DMS 273 treated with DMSO at 0.1 percent for 48 hours (cell line): ENCODE data around the gene ASIC4.

Experiments
- DNase-seq: peaks from one replicate; lab custom pipeline; 2025; lab: John Stamatoyannopoulos, UW

Gene ASIC4

GRCh38 chr2:219514836-219515235 is 554 bp downstream of the ASIC4 start:
- DNase-seq, result no peak

GRCh38 chr2:219515874-219516629 is 1.8 kb downstream of the ASIC4 start:
- DNase-seq, result no peak

- no peak for DNase-seq
Measured at GRCh38 chr2:219516888-219517287, 2.6 kb downstream of the ASIC4 start.

GRCh38 chr2:219517954-219518778 is 3.9 kb downstream of the ASIC4 start:
- DNase-seq, result peak; percentile 44

- DNase-seq, result no peak
Measured at GRCh38 chr2:219519526-219519916, 5.2 kb downstream of the ASIC4 start.

- DNase-seq, result no peak
Measured at GRCh38 chr2:219520079-219520478, 5.8 kb downstream of the ASIC4 start.

- DNase-seq, result no peak
Measured at GRCh38 chr2:219521066-219521880, 7.0 kb downstream of the ASIC4 start.

- no peak for DNase-seq
Measured at GRCh38 chr2:219522111-219523030, 8.1 kb downstream of the ASIC4 start.

- DNase-seq, result no peak
Measured at GRCh38 chr2:219523031-219523671, 8.9 kb downstream of the ASIC4 start.

- DNase-seq, result no peak
Measured at GRCh38 chr2:219524817-219525216, 10.5 kb downstream of the ASIC4 start.

- no peak for DNase-seq
Measured at GRCh38 chr2:219525533-219526232, 11.4 kb downstream of the ASIC4 start.

- no peak for DNase-seq
Measured at GRCh38 chr2:219526320-219527075, 12.2 kb downstream of the ASIC4 start.

- no peak for DNase-seq
Measured at GRCh38 chr2:219527076-219527394, 12.8 kb downstream of the ASIC4 start.

GRCh38 chr2:219527472-219527871 is 13.2 kb downstream of the ASIC4 start:
- DNase-seq, result no peak

- peak; percentile 61 for DNase-seq
Measured at GRCh38 chr2:219530048-219530963, 16.0 kb downstream of the ASIC4 start.

GRCh38 chr2:219531639-219532377 is 17.5 kb downstream of the ASIC4 start:
- DNase-seq, result no peak

- DNase-seq, result no peak
Measured at GRCh38 chr2:219532378-219532649, 18.0 kb downstream of the ASIC4 start.
